Karpas-422 (cell line): ENCODE measurements around the gene ADAM15. TPM values are rescaled to one million over a fixed set of nuclear protein-coding genes. Genes with fewer than 3 reads are reported as not detected.

Experiments
- DNase-seq: peaks from one replicate; pipeline ENCODE4 v3.0.0-alpha.2; 2015
- H2AFZ ChIP-seq: fragments of 200-600 bp; sonication (generic); 2 replicates; pipeline ENCODE4 v1.6.1; 2014; ENCODE audit warnings: antibody characterized with exemption, low read length, mixed read lengths
- H3K27ac ChIP-seq: fragments of 200-600 bp; sonication (generic); 2 replicates; pipeline ENCODE4 v1.5.1; 2014; ENCODE audit warnings: mild to moderate bottlenecking, low read length, moderate library complexity
- H3K27me3 ChIP-seq: fragments of 200-600 bp; sonication (generic); 2 replicates; pipeline ENCODE4 v1.6.1; 2014; ENCODE audit warnings: low read length, mixed read lengths
- H3K36me3 ChIP-seq: fragments of 200-600 bp; sonication (generic); 2 replicates; pipeline ENCODE4 v1.6.1; 2014; ENCODE audit warnings: low read length, mixed read lengths; ENCODE audit not compliant: insufficient read depth
- H3K4me1 ChIP-seq: fragments of 200-600 bp; sonication (generic); 2 replicates; pipeline ENCODE4 v1.6.1; 2014; ENCODE audit warnings: mild to moderate bottlenecking, low read length, mixed read lengths
- H3K4me2 ChIP-seq: fragments of 200-600 bp; sonication (generic); 2 replicates; pipeline ENCODE4 v1.6.1; 2014; ENCODE audit warnings: low read length, low read depth, mild to moderate bottlenecking; ENCODE audit not compliant: poor library complexity, severe bottlenecking
- H3K4me3 ChIP-seq: fragments of 200-600 bp; sonication (generic); 2 replicates; pipeline ENCODE4 v1.5.1; 2014; ENCODE audit warnings: mild to moderate bottlenecking, antibody characterized with exemption, low read length, mixed read lengths
- H3K79me2 ChIP-seq: fragments of 200-600 bp; sonication (generic); 2 replicates; pipeline ENCODE4 v1.6.1; 2014; ENCODE audit warnings: mild to moderate bottlenecking, low read length, mixed read lengths
- H3K9ac ChIP-seq: fragments of 200-600 bp; sonication (generic); 2 replicates; pipeline ENCODE4 v1.6.0; 2014; ENCODE audit warnings: low read length
- H3K9me2 ChIP-seq: fragments of 200-600 bp; sonication (generic), shearing (Covaris generic); replicated peaks from 2 replicates; pipeline ENCODE4 v1.6.0; 2014; ENCODE audit warnings: mild to moderate bottlenecking, low read length, moderate library complexity; ENCODE audit not compliant: insufficient read depth
- H3K9me3 ChIP-seq: fragments of 300-700, 200-600 bp; sonication (generic); 2 replicates; pipeline ENCODE4 v1.6.1; 2014; ENCODE audit warnings: low read length, mixed read lengths
- H4K20me1 ChIP-seq: fragments of 200-600 bp; sonication (generic); 2 replicates; pipeline ENCODE4 v1.6.1; 2014; ENCODE audit warnings: mild to moderate bottlenecking, antibody characterized with exemption, low read length, low read depth; ENCODE audit not compliant: insufficient read depth
- total RNA-seq: library from RNA; depleted of rRNA; stranded (reverse); fragments of >200 nt; shearing (Covaris generic); gene quantifications from 2 replicates; pipeline ENCODE4 v1.2.3, GENCODE V29; 2014; ENCODE audit warnings: low replicate concordance

Gene ADAM15
- total RNA-seq, 1 experiment from 2014 or later = 33.6 TPM

DNA sequence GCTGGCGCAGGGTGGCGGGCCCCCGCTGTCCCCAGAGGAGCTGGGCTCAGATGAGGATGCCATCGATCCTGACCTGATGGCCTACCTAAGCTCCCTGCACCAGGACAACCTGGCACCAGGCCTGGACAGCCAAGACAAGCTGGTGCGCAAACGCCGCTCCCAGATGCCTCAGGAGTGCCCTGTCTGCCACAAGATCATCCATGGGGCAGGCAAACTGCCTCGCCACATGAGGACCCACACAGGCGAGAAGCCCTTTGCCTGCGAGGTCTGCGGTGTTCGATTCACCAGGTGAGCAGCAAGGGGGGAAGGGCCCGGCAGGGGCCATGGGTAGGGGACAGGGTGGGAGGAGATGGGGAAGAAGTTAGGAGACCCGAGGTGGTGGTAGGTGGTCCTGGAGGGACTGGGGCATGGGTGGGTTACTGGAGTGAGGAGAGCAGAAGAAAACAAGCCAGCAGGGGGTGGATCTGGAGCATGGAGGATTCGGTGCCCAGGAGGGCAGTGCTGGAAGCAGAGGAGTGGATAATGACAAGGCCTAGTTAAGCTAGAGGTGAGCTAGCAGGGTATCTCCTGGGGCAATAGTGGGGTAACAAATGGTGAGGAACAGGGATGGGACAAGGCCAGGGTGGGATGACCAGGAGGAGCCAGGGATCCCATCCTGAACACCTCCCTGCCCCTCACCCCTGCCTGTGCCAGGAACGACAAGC, 35.4 kb upstream of the ADAM15 start:
- no peaks in the 10 kb centered on the region for H3K27me3 ChIP-seq
- 0 out of 2 replicates have a peak, but pooled peaks cover 3% of the 10 kb centered on the region for H3K36me3 ChIP-seq
- no peaks in the 10 kb centered on the region for H3K79me2 ChIP-seq
- H3K27ac ChIP-seq = no peak overlapping the region
- H3K4me3 ChIP-seq = no peak overlapping the region
- H3K9me2 ChIP-seq = no peaks in the 10 kb centered on the region
- no peaks in the 10 kb centered on the region; the same call in 1 of the 2 replicates for H4K20me1 ChIP-seq
- H3K4me2 ChIP-seq = no peak overlapping the region
- DNase-seq = no peak
- H3K4me1 ChIP-seq = peaks cover 62% of the 10 kb centered on the region
- no peaks in the 10 kb centered on the region for H3K9me3 ChIP-seq
- no peak overlapping the region for H3K9ac ChIP-seq
- no peak overlapping the region for H2AFZ ChIP-seq

DNA sequence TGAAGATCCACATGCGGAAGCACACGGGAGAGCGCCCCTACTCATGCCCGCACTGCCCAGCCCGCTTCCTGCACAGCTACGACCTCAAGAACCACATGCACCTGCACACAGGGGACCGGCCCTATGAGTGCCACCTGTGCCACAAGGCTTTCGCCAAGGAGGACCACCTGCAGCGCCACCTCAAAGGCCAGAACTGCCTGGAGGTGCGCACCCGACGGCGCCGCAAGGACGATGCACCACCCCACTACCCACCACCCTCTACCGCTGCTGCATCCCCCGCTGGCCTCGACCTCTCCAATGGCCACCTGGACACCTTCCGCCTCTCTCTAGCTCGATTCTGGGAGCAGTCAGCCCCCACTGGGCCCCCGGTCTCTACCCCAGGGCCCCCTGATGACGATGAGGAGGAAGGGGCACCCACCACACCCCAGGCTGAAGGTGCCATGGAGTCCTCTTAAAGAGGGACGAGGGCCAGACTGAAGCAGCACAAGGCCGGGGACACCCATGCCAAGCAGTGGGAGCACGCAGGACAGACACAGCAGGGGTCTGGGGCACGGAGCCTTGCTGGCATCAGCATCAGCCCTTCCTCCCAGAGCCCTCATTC, 34.8 kb upstream of the ADAM15 start:
- no peak overlapping the region for H3K9ac ChIP-seq
- 0 out of 2 replicates have a peak, but pooled peaks cover 3% of the 10 kb centered on the region for H3K36me3 ChIP-seq
- H3K9me2 ChIP-seq = no peaks in the 10 kb centered on the region
- H3K79me2 ChIP-seq = no peaks in the 10 kb centered on the region
- peak overlapping the region; percentile 69 for H3K4me2 ChIP-seq
- peak overlapping the region; percentile 87 for H3K27ac ChIP-seq
- H3K9me3 ChIP-seq = no peaks in the 10 kb centered on the region
- no peaks in the 10 kb centered on the region for H3K27me3 ChIP-seq
- no peak overlapping the region for H3K4me3 ChIP-seq
- no peak for DNase-seq
- H2AFZ ChIP-seq = no peak overlapping the region
- H3K4me1 ChIP-seq = peaks cover 56% of the 10 kb centered on the region
- no peaks in the 10 kb centered on the region; the same call in 1 of the 2 replicates for H4K20me1 ChIP-seq

DNA sequence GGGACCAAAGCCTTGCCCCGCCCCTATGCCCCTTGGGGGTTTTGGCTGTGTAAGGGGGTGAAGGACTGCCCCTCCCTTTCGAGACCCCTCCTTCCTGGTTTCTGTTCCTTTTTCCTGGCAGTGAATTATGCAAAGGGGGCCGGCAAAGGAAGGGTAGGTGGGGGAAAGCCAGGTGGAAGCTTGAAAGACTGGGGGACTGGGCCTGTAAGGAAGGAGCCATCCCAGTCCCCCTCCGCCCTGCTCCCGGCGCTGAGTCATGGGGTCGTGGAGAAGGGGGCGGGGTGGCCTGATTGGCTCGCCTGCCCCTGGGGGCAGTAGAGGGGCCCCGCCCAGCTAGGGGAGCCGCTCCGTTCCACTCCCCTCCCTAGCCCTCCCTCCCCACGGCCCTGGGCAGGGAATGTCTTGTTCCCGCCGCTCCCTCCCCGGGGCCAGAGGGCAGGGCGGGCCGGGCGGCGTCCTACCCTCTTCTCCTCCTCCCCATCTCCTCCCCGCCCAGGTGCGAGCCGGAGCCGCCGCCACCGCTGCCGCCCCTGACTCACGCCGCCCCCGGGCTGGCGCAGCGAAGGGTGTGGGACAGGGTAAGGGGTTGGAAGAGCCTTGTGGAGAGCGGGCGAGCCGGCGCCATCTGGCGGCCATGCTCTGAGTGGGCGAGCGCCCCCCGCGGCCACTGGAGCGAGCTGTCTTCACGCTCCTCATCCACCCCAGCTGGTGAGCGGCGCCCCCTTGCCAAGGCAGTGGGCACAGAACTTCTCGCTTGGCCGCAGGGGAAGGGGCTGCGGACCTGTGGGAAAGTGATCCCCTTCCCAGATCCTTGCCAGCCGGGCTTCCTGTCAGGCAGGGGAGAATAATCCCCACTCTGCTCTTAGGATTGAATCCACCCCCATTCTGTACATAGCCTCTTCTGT, 33.8 kb upstream of the ADAM15 start:
- no peaks in the 10 kb centered on the region for H3K79me2 ChIP-seq
- no peaks in the 10 kb centered on the region for H3K27me3 ChIP-seq
- no peak overlapping the region for H2AFZ ChIP-seq
- H3K9ac ChIP-seq = peak overlapping the region; percentile 67
- H3K27ac ChIP-seq = peak overlapping the region; percentile 87
- peak; percentile 93 for DNase-seq
- no peaks in the 10 kb centered on the region; the same call in 1 of the 2 replicates for H4K20me1 ChIP-seq
- 0 out of 2 replicates have a peak, but pooled peaks cover 3% of the 10 kb centered on the region for H3K36me3 ChIP-seq
- H3K9me3 ChIP-seq = no peaks in the 10 kb centered on the region
- peaks cover 46% of the 10 kb centered on the region for H3K4me1 ChIP-seq
- no peaks in the 10 kb centered on the region for H3K9me2 ChIP-seq
- peak overlapping the region; percentile 69 for H3K4me2 ChIP-seq
- peak overlapping the region; percentile 59 for H3K4me3 ChIP-seq

DNA sequence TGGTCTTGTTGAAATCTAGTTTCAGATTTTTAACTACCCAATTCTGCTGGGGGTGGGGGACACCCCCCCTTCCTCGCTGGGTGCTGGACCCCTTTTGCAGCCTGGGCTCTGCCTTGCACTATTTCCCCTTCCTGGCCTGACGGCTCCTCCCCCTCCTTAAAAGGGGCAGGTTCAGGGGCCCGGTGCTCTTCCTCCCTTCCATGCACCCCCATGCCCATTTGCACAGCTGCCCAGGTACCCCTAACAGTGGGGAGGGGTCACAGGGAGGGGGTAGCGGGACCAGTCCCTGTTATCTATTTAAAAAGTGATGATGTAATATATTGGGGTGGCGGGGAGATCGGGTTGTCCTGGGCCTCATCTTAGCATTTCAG, 33.2 kb upstream of the ADAM15 start:
- no peak overlapping the region for H2AFZ ChIP-seq
- no peaks in the 10 kb centered on the region for H3K27me3 ChIP-seq
- DNase-seq = peak; percentile 68
- H3K4me1 ChIP-seq = peaks cover 40% of the 10 kb centered on the region
- H3K79me2 ChIP-seq = no peaks in the 10 kb centered on the region
- peak overlapping the region; percentile 87 for H3K27ac ChIP-seq
- no peaks in the 10 kb centered on the region for H3K9me3 ChIP-seq
- peak overlapping the region; percentile 59 for H3K4me3 ChIP-seq
- peak overlapping the region; percentile 69 for H3K4me2 ChIP-seq
- 0 out of 2 replicates have a peak, but pooled peaks cover 3% of the 10 kb centered on the region for H3K36me3 ChIP-seq
- peak overlapping the region; percentile 67 for H3K9ac ChIP-seq
- H3K9me2 ChIP-seq = no peaks in the 10 kb centered on the region
- H4K20me1 ChIP-seq = no peaks in the 10 kb centered on the region; the same call in 1 of the 2 replicates

DNA sequence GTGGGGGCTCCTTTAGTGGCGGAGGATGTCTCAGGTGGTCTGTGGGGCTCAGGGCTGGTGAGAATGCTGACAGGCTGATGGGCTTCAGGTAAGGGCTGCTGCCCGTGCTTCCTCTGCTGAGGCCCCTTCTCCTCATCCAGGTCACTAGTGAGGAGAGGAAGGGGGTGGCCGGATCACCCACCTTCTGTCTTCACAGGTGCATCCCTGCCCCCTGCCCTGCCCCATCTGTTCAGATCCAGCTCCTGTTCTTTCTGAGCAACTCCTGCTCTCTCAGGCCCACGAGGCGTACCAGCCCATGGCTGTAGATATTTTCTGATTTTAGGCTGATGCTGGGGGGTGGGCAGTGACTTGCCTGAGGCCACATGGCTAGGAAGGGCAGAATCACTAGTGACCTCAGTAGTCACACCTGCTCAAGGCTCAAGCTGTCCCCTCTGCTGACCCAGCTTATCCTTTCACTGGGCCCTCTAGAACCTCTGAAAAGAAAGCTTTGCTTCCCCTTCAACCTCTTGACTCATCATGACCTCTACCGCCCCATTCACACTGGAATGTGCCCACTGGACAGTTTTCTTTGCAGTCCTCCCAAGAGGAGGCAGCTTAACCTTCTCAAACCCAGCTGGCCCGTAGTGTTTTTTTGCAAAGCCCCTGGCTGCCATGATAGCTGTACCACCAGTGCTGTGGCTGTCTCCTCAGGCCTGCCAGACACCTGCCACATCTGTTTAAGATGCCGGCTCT, 32.3 kb upstream of the ADAM15 start:
- H3K4me2 ChIP-seq = no peak overlapping the region
- H3K27ac ChIP-seq = no peak overlapping the region
- no peaks in the 10 kb centered on the region for H3K9me2 ChIP-seq
- H3K9ac ChIP-seq = no peak overlapping the region
- no peak for DNase-seq
- no peaks in the 10 kb centered on the region for H3K27me3 ChIP-seq
- H3K9me3 ChIP-seq = no peaks in the 10 kb centered on the region
- H3K79me2 ChIP-seq = no peaks in the 10 kb centered on the region
- H3K4me1 ChIP-seq = peaks cover 31% of the 10 kb centered on the region
- 0 out of 2 replicates have a peak, but pooled peaks cover 3% of the 10 kb centered on the region for H3K36me3 ChIP-seq
- no peak overlapping the region for H2AFZ ChIP-seq
- no peaks in the 10 kb centered on the region; the same call in 1 of the 2 replicates for H4K20me1 ChIP-seq
- no peak overlapping the region for H3K4me3 ChIP-seq

DNA sequence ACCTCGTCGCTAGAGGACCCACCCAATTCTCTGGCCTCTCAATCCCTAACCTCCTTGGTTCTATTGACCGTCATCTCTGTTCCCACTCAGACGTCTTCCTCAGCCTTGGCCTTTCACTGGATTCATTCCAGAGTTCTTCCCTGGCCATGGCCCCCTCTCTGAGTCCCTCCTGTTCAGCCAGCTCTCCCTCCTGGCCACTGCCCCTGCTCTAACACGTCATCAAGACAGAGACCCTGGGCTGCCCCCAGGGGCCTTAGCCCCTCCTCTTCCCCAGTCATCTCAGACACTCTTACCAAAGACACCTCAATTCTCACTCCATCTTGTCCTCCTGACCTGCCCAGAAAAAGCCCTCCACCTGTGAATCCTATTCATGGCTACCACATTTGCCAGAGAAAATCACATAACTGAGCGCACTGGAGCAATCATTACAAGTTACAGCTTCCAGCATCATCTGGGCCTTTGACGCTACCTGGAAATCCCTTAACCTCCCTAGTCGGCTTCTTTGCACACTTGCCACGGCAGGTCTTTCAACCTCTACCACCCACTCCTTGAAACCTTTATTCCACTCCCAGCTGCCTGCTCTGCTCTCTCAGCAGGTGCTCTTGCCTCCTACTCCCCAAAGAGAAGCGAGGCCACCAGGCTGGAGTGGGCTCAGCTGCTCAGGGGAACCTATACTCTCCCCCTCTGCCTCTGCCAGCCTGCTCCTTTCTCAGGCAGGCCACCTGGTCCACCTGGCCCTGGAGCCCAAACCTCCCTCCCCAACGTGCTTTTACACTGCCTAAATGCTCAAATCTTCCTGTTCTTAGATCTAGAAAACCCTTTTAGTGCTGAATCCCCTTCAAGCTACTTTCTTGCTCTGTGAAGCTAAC, 31.5 kb upstream of the ADAM15 start:
- Histone ChIP-seq H3K27me3 (no peaks in the 10 kb centered on the region), H3K4me1 (peaks cover 29% of the 10 kb centered on the region), H4K20me1 (no peaks in the 10 kb centered on the region; the same call in 1 of the 2 replicates), H3K27ac (no peak overlapping the region), H3K4me2 (no peak overlapping the region), H3K9me3 (no peaks in the 10 kb centered on the region), H3K4me3 (no peak overlapping the region), H3K36me3 (0 out of 2 replicates have a peak, but pooled peaks cover 3% of the 10 kb centered on the region), H3K9me2 (no peaks in the 10 kb centered on the region), H3K9ac (no peak overlapping the region), H3K79me2 (no peaks in the 10 kb centered on the region), H2AFZ (no peak overlapping the region)
- no peak for DNase-seq
